ENCODE data around the gene EVC.

The EVC gene

GRCh38 chr4:5750052-5750945 is 39.3 kb downstream of the EVC start:
- H2AK5ac ChIP-seq (ENCODE audit: low read depth, low read length), result no peak overlapping the region
- H3K27me3 ChIP-seq (ENCODE audit: control insufficient read depth in 3 of 3, insufficient read depth in 3 of 3, low read depth in 1 of 3, low read length in 3 of 3), result no peaks in the 10 kb centered on the region
- H3K79me1 ChIP-seq (ENCODE audit: low read depth, low read length), result no peaks in the 10 kb centered on the region
- no peak overlapping the region for H3K4ac ChIP-seq (ENCODE audit: low read length)
- H4K91ac ChIP-seq (ENCODE audit: low read depth, low read length, poor library complexity), result no peak overlapping the region
- H3K14ac ChIP-seq (ENCODE audit: low read length), result no peak overlapping the region
- H3K4me2 ChIP-seq (ENCODE audit: insufficient read depth, low read length, poor library complexity, severe bottlenecking), result no peak overlapping the region
- no peak overlapping the region for H2BK15ac ChIP-seq (ENCODE audit: low read length)
- no peak overlapping the region for H2AFZ ChIP-seq (ENCODE audit: low read length)
- H3K9ac ChIP-seq (ENCODE audit: low read depth, low read length, poor library complexity), result no peak overlapping the region
- H2BK12ac ChIP-seq (ENCODE audit: low read length), result no peak overlapping the region
- peaks cover 21 to 66% of the 10 kb centered on the region in 2 donors for H3K36me3 ChIP-seq (replicated peaks in 1 of 2; ENCODE audit: control insufficient read depth in 2 of 2, insufficient read depth in 2 of 2, low read length in 2 of 2)
- peaks cover 0 to 15% of the 10 kb centered on the region in 2 donors for H3K4me1 ChIP-seq (ENCODE audit: control insufficient read depth in 2 of 2, insufficient read depth in 1 of 2, low read depth in 1 of 2, low read length in 2 of 2)
- no peak overlapping the region for H3K18ac ChIP-seq (ENCODE audit: low read length)
- no peak overlapping the region for H2BK5ac ChIP-seq (ENCODE audit: low read length)
- H3K9me3 ChIP-seq (replicated peaks in 1 of 2; ENCODE audit: control insufficient read depth in 2 of 2, insufficient read depth in 1 of 2, low read depth in 1 of 2, low read length in 2 of 2), result no peaks in the 10 kb centered on the region
- no peak overlapping the region for H2BK120ac ChIP-seq (ENCODE audit: low read depth, low read length)
- no peak overlapping the region for H3K27ac ChIP-seq (replicated peaks; ENCODE audit: low read length)
- no peak for DNase-seq (ENCODE audit: low spot score)
- WGBS, 2 donors (ENCODE audit: extremely low coverage in 2 of 2, insufficient read length in 2 of 2, insufficient replicate concordance in 1 of 2), result no CpG with 5 or more reads among the region's 10 CpGs
- H4K8ac ChIP-seq (ENCODE audit: low read depth, low read length), result no peak overlapping the region
- H3K23ac ChIP-seq (ENCODE audit: low read depth, low read length, poor library complexity), result no peak overlapping the region
- H3K4me3 ChIP-seq (ENCODE audit: low read length in 2 of 2), result no peak overlapping the region

GRCh38 chr4:5750946-5751665 is 40.1 kb downstream of the EVC start:
- Histone ChIP-seq H3K4me2 (ENCODE audit: insufficient read depth, low read length, poor library complexity, severe bottlenecking) (no peak overlapping the region), H3K14ac (ENCODE audit: low read length) (no peak overlapping the region), H3K27ac (replicated peaks; ENCODE audit: low read length) (no peak overlapping the region), H3K23ac (ENCODE audit: low read depth, low read length, poor library complexity) (peak overlapping the region; percentile 11), H2BK15ac (ENCODE audit: low read length) (no peak overlapping the region), H3K27me3 (ENCODE audit: control insufficient read depth in 3 of 3, insufficient read depth in 3 of 3, low read depth in 1 of 3, low read length in 3 of 3) (no peaks in the 10 kb centered on the region), H3K4ac (ENCODE audit: low read length) (no peak overlapping the region), H2BK5ac (ENCODE audit: low read length) (no peak overlapping the region), H3K4me3 (ENCODE audit: low read length in 2 of 2) (no peak overlapping the region), H2BK120ac (ENCODE audit: low read depth, low read length) (no peak overlapping the region), H3K4me1 (ENCODE audit: control insufficient read depth in 2 of 2, insufficient read depth in 1 of 2, low read depth in 1 of 2, low read length in 2 of 2) (peaks cover 0 to 15% of the 10 kb centered on the region in 2 donors), H3K9ac (ENCODE audit: low read depth, low read length, poor library complexity) (no peak overlapping the region), H2AK5ac (ENCODE audit: low read depth, low read length) (no peak overlapping the region), H3K9me3 (replicated peaks in 1 of 2; ENCODE audit: control insufficient read depth in 2 of 2, insufficient read depth in 1 of 2, low read depth in 1 of 2, low read length in 2 of 2) (no peaks in the 10 kb centered on the region), H4K8ac (ENCODE audit: low read depth, low read length) (no peak overlapping the region), H3K18ac (ENCODE audit: low read length) (peak overlapping the region; percentile 36), H4K91ac (ENCODE audit: low read depth, low read length, poor library complexity) (no peak overlapping the region), H2BK12ac (ENCODE audit: low read length) (no peak overlapping the region), H2AFZ (ENCODE audit: low read length) (no peak overlapping the region), H3K36me3 (replicated peaks in 1 of 2; ENCODE audit: control insufficient read depth in 2 of 2, insufficient read depth in 2 of 2, low read length in 2 of 2) (peaks cover 21 to 66% of the 10 kb centered on the region in 2 donors), H3K79me1 (ENCODE audit: low read depth, low read length) (no peaks in the 10 kb centered on the region)
- DNase-seq (ENCODE audit: low spot score), result no peak
- WGBS, 2 donors (ENCODE audit: extremely low coverage in 2 of 2, insufficient read length in 2 of 2, insufficient replicate concordance in 1 of 2), result no CpG with 5 or more reads among the region's 17 CpGs

GRCh38 chr4:5751666-5752375 is 40.8 kb downstream of the EVC start:
- H3K9me3 ChIP-seq (replicated peaks in 1 of 2; ENCODE audit: control insufficient read depth in 2 of 2, insufficient read depth in 1 of 2, low read depth in 1 of 2, low read length in 2 of 2), result peaks cover 0 to 2% of the 10 kb centered on the region in 2 donors
- no peak overlapping the region for H2AFZ ChIP-seq (ENCODE audit: low read length)
- H4K8ac ChIP-seq (ENCODE audit: low read depth, low read length), result no peak overlapping the region
- no peak overlapping the region for H3K4me3 ChIP-seq (ENCODE audit: low read length in 2 of 2)
- H2BK5ac ChIP-seq (ENCODE audit: low read length), result no peak overlapping the region
- no peak overlapping the region for H2BK120ac ChIP-seq (ENCODE audit: low read depth, low read length)
- no peak overlapping the region for H3K4ac ChIP-seq (ENCODE audit: low read length)
- DNase-seq (ENCODE audit: low spot score), result no peak
- no peak overlapping the region for H4K91ac ChIP-seq (ENCODE audit: low read depth, low read length, poor library complexity)
- peaks cover 26 to 67% of the 10 kb centered on the region in 2 donors for H3K36me3 ChIP-seq (replicated peaks in 1 of 2; ENCODE audit: control insufficient read depth in 2 of 2, insufficient read depth in 2 of 2, low read length in 2 of 2)
- no peak overlapping the region for H3K9ac ChIP-seq (ENCODE audit: low read depth, low read length, poor library complexity)
- peak overlapping the region; percentile 42 for H3K14ac ChIP-seq (ENCODE audit: low read length)
- H3K4me1 ChIP-seq (ENCODE audit: control insufficient read depth in 2 of 2, insufficient read depth in 1 of 2, low read depth in 1 of 2, low read length in 2 of 2), result peaks cover 0 to 14% of the 10 kb centered on the region in 2 donors
- peak overlapping the region; percentile 11 for H3K23ac ChIP-seq (ENCODE audit: low read depth, low read length, poor library complexity)
- no peak overlapping the region for H3K4me2 ChIP-seq (ENCODE audit: insufficient read depth, low read length, poor library complexity, severe bottlenecking)
- H3K18ac ChIP-seq (ENCODE audit: low read length), result peak overlapping the region; percentile 79
- H3K79me1 ChIP-seq (ENCODE audit: low read depth, low read length), result no peaks in the 10 kb centered on the region
- WGBS, 2 donors (ENCODE audit: extremely low coverage in 2 of 2, insufficient read length in 2 of 2, insufficient replicate concordance in 1 of 2), result no CpG with 5 or more reads among the region's 14 CpGs
- no peak overlapping the region for H2BK15ac ChIP-seq (ENCODE audit: low read length)
- no peak overlapping the region for H2BK12ac ChIP-seq (ENCODE audit: low read length)
- H2AK5ac ChIP-seq (ENCODE audit: low read depth, low read length), result no peak overlapping the region
- H3K27me3 ChIP-seq (ENCODE audit: control insufficient read depth in 3 of 3, insufficient read depth in 3 of 3, low read depth in 1 of 3, low read length in 3 of 3), result no peaks in the 10 kb centered on the region
- H3K27ac ChIP-seq (replicated peaks; ENCODE audit: low read length), result no peak overlapping the region

Data from neuronal stem cell (in vitro differentiated cells).